GM15510 (cell line): ENCODE results near the gene EIPR1.

Experiments
- POLR2A ChIP-seq: IDR thresholded peaks from 3 replicates; pipeline ENCODE4 v1.6.1; 2011; ENCODE audit warnings: borderline replicate concordance; ENCODE audit not compliant: insufficient read length; ENCODE audit errors: extremely low read depth

Gene EIPR1

DNA sequence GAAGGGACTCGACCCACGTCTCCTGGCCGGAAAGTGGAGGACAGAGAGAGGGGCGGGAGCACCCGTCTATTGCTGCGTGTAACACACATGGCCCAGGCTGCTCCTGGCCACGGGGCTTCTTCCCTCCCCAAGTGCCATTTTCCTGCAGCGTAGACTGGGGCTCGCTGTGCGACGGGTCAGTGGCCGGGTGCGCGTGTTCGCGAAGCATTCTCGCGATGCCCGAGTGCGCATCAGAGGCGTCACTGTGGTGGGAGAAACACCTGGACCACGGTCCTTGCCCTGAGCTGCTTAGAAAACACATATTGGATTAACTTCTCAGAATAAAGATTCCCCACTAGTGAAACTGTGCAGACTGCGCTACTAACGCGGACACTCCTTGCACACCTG, 200.8 kb downstream of the EIPR1 start:
- TF ChIP-seq POLR2A = no peak

DNA sequence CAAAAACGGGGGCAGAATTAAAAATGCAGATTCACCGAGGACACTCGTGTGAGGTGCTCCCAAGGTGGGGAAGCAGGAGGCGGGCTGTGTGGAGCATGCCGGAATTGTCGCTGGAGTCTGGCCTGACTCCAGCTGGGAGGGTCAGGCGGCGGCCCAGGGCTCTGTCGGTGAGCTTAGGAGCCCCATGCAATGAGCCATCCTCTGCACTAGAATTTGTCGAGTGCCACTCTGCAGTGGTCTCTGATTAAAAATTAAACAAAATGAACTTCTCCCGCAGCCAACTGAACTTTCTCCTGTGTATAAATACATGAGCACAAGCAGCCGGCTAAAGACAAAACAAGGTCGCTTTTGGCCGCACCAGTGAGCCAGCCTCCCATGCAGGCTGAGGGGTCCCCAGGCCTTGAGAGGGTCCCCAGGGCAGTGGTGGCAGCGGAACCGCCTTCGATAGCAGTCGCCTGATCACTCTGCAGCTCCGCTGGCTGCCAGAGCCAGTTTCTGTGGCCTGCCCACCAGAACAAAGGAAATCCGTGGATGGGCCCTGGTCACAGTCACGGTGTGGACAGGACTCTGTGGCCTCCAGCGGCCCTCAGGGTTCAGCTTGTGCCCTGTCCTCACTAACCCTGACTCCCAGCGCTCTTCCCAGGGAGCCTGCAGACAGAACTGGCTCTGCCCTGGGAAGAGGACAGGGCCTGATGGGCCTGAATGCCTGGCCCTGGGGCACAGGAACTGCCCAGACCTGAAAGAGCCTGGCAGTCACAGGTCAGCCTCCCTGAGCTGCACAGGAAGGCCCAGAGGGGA, 201.3 kb downstream of the EIPR1 start:
- TF ChIP-seq POLR2A = no peak

DNA sequence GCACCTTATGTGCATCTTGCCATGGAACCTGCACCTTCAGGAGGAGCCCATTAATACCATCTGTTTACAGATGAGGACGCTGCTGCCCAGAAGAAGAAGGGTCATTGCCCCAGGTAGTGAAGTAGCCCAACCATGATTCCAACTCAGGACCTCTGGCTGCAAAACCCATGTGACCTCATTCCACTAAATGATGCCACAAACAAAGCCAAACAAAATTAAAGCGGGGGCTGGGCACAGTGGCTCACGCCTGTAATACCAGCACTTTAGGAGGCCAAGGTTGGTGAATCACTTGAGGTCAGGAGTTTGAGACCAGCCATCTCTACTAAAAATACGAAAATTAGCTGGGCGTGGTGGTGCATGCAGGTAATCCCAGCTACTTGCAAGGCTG, 202.1 kb downstream of the EIPR1 start:
- no peak for TF ChIP-seq POLR2A

DNA sequence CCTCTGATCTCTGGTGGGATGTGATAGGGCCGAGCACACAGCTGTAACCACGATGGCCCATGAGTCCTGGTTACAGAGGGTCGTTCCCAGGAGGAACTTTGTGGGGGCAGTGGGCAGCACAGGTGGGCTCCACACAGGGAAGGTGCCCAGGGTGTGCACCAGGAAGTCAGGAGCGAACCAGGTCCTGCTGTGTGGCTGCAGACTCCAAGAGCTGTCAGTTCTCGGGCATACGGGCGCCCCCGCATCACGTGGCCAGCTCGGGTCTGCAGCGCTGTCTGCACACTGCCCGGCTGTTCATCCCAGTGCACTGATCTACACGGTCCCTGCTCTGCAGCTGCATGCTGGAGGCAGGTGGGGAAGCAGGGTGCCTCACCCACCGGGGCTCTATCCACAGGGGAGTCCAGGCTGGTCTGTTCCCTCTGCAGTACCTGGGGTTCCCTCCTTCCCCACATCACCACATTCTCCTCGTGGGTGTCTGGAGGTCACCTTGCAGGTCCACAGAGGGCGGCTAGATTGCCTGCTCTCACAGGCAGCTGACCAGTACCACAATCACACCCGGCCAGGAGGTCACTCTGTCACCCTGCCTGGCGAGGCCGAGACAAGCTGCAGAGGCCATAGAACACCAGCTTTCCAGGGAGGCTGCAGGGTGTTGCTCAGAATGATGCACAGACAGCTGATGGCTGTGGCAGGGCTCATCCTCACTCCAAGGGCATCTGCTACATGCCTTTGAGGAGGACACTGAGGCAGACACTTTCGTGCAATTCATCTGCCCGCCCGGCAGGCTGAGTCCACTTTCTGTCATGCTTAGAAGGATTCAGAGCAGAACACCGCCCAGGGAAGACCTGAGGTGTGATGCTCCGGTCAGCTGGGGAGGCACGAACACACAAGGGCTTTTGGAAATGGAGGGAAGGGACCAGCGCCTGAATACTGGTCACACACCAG, 202.7 kb downstream of the EIPR1 start:
- TF ChIP-seq POLR2A = no peak

DNA sequence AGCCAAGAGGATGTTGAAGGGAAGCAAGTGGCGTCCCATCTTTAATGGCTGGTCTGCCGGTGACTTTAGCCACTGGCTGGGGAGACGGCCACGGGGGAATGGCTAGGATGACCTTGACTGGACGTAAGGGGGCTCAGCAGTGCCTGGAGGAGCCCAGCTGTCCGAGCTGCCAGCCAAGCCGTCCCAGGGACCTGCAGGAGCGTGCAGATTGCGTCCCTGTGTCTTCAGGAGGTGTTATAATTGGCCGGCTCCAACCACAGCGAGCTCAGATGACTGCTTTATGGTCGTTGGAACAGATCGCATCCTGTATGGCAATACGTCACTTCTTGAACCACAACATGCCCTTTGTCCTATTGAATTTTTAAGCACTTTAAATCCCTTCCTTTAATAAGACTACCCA, 204.6 kb downstream of the EIPR1 start:
- no peak for TF ChIP-seq POLR2A

DNA sequence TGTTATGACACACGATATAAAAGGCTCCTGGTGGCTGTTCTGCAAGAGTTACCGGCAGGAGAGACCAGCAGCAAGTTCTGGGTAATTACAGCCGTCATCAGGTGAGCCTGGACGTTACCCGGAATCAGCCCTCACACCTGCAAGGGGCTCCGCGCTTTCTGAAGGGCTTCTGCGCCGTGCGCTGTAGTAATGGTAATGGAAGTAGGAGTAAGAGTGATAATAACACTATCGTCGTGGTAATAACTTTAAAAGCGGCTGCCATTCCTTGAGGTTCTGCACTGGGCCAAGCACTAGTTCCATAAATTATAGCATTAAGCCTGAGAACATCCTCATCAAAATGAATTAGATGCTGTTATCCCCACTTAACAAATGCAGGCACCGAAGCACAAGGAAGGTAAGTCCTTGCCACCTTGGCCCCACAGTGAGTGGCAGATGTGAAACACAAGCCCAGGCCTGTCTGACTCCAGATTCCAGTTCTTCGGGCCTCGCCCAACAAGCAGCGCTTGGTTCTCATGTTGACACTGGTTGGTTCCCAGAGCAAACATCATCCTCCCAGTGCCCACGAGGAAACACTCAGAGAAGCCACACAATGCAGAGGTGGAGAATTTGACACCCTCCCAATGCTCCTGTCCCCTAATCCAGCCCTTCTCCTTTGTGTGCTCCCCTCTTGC, 205.2 kb downstream of the EIPR1 start:
- no peak for TF ChIP-seq POLR2A

DNA sequence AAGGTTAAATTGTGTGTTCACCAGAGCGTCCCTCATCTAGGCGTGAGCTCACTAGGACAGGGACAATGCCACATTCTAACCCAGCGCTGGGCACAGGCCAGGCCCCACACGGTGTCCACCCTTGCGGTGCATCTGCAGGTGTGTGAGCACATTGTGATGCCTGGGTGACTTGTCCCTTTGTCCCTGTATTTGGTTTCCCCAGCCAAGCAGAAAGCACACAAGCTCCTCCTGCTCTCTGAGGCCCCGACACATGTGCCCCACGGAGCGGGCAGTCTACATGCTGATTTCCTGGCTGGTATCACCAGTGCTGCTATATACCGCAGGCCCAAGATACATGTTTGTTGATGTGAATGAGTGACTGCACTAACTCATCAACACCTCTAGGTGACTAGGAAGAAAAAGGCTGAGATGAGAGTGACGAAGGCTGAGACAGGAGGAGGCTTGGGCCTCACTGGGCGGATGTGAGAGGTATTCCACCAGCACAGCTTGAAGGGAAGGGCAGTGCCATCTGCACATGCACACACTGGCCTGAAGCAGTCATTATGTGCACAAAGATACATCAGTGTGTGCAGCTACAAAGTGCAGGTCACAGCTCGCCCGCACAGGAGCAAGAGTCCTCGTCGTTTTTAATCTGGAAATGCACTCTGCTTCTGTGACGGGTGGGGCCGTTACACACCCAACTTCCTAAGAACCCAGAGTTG, 205.9 kb downstream of the EIPR1 start:
- TF ChIP-seq POLR2A = no peak

DNA sequence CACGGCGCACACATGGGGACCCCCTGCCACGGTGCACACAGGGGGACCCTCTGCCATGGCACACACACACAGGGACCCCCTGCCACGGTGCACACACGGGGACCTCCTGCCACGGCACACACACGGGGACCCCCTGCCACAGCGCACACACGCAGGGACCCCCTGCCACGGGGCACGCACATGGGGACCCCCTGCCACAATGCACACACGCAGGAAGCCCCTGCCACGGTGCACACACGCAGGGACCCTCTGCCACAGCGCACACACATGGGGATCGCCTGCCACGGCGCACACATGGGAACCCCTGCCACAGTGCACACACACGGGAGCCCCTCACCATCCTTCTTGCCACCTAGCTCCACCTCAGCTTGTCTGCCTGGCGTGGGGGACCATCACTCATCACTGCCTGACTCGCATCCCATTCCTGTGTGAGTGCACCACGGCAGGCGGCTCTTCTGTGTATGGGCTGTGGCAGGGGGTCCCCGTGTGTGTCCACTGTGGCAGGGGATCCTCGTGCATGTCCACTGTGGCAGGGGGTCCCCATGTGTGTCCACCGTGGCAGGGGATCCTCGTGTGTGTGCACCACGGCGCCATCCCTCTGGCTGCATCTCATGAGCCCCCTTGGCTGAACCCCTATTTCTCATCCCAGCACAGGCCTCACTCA, 206.7 kb downstream of the EIPR1 start:
- TF ChIP-seq POLR2A = no peak

DNA sequence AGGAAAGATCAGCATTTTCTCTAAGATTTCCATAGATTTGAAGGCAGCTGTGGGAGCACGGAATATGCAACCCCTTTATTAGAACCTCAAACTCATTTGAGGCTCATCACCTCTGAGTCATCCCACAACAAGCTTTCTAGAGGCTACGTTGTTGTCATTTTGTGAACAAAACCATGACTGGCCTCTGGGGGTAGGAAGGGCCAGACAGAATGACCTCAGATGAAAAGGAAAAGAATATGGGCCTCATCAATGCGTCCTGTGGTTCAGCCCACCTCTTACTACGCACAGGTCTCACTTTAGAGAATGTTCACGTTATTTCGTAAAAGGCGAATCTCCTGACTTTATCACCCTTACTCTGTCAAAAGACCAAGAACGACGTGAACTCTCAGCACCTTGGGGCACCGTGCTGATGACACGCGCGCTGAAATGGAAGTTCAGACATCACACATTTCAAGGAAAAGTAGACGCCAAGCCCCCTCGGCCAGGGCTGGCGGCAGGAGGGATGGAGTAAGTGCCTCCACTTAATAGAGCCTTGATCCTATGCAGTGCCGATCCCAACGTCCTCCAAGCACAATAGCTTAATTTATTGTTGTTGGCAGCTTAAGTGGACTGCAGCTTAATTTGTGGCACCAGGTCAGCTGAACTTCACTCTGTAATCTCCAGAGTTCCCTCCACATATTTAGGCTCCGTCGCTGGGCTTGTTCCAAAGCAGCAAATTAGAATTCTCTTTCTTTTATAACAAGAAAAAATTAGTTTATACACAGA, 208.3 kb downstream of the EIPR1 start:
- no peak for TF ChIP-seq POLR2A

DNA sequence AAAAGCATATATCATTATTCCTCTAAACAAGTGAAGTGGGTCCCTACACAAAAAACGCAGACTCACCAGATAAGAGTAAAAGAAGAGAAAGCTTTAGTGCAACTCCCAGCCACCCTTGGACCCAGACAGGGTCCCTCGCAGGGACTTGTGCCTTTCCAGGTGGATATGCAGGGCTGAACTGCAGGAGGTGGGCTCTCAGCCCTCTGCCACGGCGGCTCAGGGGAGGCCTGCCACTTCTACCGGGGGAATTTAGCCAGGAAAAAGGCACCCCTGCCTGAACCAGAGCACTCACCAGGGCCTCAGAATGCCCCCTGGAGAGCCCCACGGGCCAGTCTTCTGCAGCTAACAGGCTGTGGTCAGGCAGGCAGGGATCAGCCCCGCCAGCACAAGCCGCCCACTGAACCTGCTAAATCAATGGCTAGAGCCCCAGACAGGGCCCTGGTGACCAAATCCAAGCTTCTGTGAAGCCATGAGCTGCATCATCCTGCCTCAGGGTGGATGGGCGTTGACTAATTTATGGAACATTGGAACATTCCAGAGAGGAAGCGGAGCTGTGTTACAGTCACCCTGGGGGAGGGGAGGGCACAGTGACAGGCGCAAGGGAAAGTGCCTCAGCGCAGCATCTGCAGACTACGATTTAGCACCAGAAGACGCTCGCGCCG, 209.3 kb downstream of the EIPR1 start:
- TF ChIP-seq POLR2A = no peak

DNA sequence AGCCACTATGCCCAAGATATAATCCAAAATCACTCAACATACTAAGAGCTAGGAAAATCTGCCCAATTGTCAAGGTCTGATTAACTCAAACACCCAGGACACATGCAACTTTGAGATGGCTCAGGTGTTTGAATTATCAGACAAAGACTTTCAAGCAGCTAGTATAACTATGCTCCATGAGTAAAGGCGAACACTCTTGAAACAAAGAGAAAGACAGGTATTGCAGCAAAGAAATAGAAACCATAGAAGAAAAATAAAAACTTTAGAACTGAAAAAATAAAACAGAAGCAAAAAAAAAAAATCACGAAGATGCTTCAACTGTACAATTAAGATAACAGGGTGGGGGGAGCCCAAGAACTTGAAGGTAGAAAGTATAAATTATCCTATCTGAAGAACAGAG, 214.2 kb downstream of the EIPR1 start:
- no peak for TF ChIP-seq POLR2A

DNA sequence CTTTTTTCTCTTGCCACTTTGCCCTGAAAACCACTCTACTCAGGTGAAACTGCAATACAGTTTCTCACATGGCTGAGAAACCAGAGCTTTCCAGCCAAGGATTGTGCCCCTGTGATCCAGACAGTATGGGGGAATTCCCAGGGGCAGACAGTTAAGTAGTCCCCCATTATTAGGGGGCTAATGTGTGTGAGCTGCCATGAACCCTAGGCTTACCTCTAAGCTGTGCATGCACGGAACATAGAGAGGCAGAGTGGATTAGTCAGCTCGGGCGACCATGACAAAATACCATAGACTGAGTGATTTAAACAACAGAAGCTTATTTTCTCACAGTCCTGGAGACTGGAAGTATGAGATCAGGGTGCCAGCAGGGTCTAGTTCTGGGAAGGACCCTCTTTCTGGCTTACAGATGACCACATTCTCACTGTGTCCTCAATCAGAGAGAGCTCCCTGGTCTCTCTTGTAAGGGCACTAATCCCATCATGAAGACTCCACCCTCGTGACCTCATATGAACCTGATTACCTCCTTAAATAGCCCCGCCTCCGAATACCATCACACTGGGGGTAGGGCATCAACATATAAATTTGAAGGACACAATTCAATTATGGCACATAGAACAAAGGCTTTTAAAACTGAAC, 215.1 kb downstream of the EIPR1 start:
- TF ChIP-seq POLR2A = no peak

DNA sequence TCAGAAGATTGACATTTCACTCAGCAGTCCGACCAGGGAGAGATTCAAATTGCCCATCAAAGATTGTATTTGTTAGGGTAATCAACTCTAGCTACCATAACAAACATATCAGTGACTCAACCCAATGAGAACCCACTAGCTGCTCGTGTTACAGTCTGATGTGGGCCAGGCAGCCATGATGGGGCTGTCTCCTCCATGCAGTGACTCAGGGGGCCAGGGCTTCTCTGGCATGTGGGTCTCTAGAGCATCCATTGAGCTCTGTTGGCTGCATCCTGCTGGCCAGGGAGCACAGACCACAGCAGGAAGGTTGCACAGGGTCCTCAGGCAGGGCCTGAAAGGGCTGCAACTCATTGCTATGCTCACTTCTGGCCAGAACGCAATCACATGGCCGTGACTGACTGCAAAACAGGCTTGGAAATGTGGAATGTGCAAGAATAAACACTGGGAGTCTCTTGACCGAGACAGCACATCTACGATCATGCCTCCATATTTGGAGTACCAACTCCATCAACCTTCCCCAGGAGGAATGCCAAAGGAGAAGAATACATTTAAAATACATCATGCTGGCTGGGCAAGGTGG, 216.8 kb downstream of the EIPR1 start:
- no peak for TF ChIP-seq POLR2A
